Measurements from ENCODE around the gene ASCC1.

Gene ASCC1

GRCh38 chr10:72059843-72060822 lies 155.9 kb downstream of the ASCC1 start:
- Histone ChIP-seq H3K4me1 (ENCODE audit: control insufficient read depth, insufficient read depth, low read length) (peaks cover 7% of the 10 kb centered on the region), H3K9me3 (ENCODE audit: control insufficient read depth, low read length) (no peaks in the 10 kb centered on the region), H3K9ac (ENCODE audit: low read length) (no peak overlapping the region)

GRCh38 chr10:72058989-72059842 lies 156.9 kb downstream of the ASCC1 start:
- peaks cover 3% of the 10 kb centered on the region for H3K27me3 ChIP-seq (ENCODE audit: control insufficient read depth, insufficient read depth, low read length)
- H3K36me3 ChIP-seq (ENCODE audit: control insufficient read depth, insufficient read depth, low read length), result no peaks in the 10 kb centered on the region
- no peaks in the 10 kb centered on the region for H3K9me3 ChIP-seq (ENCODE audit: control insufficient read depth, low read length)
- no peak overlapping the region for H3K9ac ChIP-seq (ENCODE audit: low read length)
- peaks cover 7% of the 10 kb centered on the region for H3K4me1 ChIP-seq (ENCODE audit: control insufficient read depth, insufficient read depth, low read length)
- no peak overlapping the region for H3K4me3 ChIP-seq (ENCODE audit: low read length)

More at GRCh38 chr10:72059843-72060822, 155.9 kb downstream of the ASCC1 start:
- Histone ChIP-seq H3K4me3 (ENCODE audit: low read length) (no peak overlapping the region), H3K36me3 (ENCODE audit: control insufficient read depth, insufficient read depth, low read length) (no peaks in the 10 kb centered on the region), H3K27me3 (ENCODE audit: control insufficient read depth, insufficient read depth, low read length) (peaks cover 3% of the 10 kb centered on the region)

GRCh38 chr10:72058347-72058898 lies 157.7 kb downstream of the ASCC1 start:
- peaks cover 2% of the 10 kb centered on the region for H3K4me1 ChIP-seq (ENCODE audit: control insufficient read depth, insufficient read depth, low read length)

GRCh38 chr10:72056932-72057751 lies 158.9 kb downstream of the ASCC1 start:
- H3K36me3 ChIP-seq (ENCODE audit: control insufficient read depth, insufficient read depth, low read length), result no peaks in the 10 kb centered on the region
- no peaks in the 10 kb centered on the region for H3K4me1 ChIP-seq (ENCODE audit: control insufficient read depth, insufficient read depth, low read length)
- no peak overlapping the region for H3K9ac ChIP-seq (ENCODE audit: low read length)
- H3K4me3 ChIP-seq (ENCODE audit: low read length), result no peak overlapping the region
- no peaks in the 10 kb centered on the region for H3K9me3 ChIP-seq (ENCODE audit: control insufficient read depth, low read length)
- H3K27me3 ChIP-seq (ENCODE audit: control insufficient read depth, insufficient read depth, low read length), result peaks cover 3% of the 10 kb centered on the region

More at GRCh38 chr10:72058347-72058898, 157.7 kb downstream of the ASCC1 start:
- H3K4me3 ChIP-seq (ENCODE audit: low read length), result no peak overlapping the region
- H3K9ac ChIP-seq (ENCODE audit: low read length), result no peak overlapping the region
- H3K9me3 ChIP-seq (ENCODE audit: control insufficient read depth, low read length), result no peaks in the 10 kb centered on the region
- peaks cover 3% of the 10 kb centered on the region for H3K27me3 ChIP-seq (ENCODE audit: control insufficient read depth, insufficient read depth, low read length)
- no peaks in the 10 kb centered on the region for H3K36me3 ChIP-seq (ENCODE audit: control insufficient read depth, insufficient read depth, low read length)

- Histone ChIP-seq H3K4me1 (ENCODE audit: control insufficient read depth, insufficient read depth, low read length) (no peaks in the 10 kb centered on the region), H3K9me3 (ENCODE audit: control insufficient read depth, low read length) (no peaks in the 10 kb centered on the region), H3K9ac (ENCODE audit: low read length) (no peak overlapping the region), H3K27me3 (ENCODE audit: control insufficient read depth, insufficient read depth, low read length) (peaks cover 3% of the 10 kb centered on the region), H3K4me3 (ENCODE audit: low read length) (no peak overlapping the region), H3K36me3 (ENCODE audit: control insufficient read depth, insufficient read depth, low read length) (no peaks in the 10 kb centered on the region)
Measured at GRCh38 chr10:72056113-72056512, 160.0 kb downstream of the ASCC1 start.

- H3K4me1 ChIP-seq (ENCODE audit: control insufficient read depth, insufficient read depth, low read length), result no peaks in the 10 kb centered on the region
- H3K4me3 ChIP-seq (ENCODE audit: low read length), result no peak overlapping the region
- no peak overlapping the region for H3K9ac ChIP-seq (ENCODE audit: low read length)
- H3K27me3 ChIP-seq (ENCODE audit: control insufficient read depth, insufficient read depth, low read length), result peaks cover 5% of the 10 kb centered on the region
- H3K9me3 ChIP-seq (ENCODE audit: control insufficient read depth, low read length), result no peaks in the 10 kb centered on the region
- no peaks in the 10 kb centered on the region for H3K36me3 ChIP-seq (ENCODE audit: control insufficient read depth, insufficient read depth, low read length)
Measured at GRCh38 chr10:72053690-72054089, 162.4 kb downstream of the ASCC1 start.

GRCh38 chr10:72050873-72051272 lies 165.2 kb downstream of the ASCC1 start:
- no peaks in the 10 kb centered on the region for H3K36me3 ChIP-seq (ENCODE audit: control insufficient read depth, insufficient read depth, low read length)
- H3K4me3 ChIP-seq (ENCODE audit: low read length), result no peak overlapping the region
- peaks cover 5% of the 10 kb centered on the region for H3K27me3 ChIP-seq (ENCODE audit: control insufficient read depth, insufficient read depth, low read length)

GRCh38 chr10:72049969-72050781 lies 165.9 kb downstream of the ASCC1 start:
- Histone ChIP-seq H3K9ac (ENCODE audit: low read length) (no peak overlapping the region), H3K4me1 (ENCODE audit: control insufficient read depth, insufficient read depth, low read length) (no peaks in the 10 kb centered on the region), H3K36me3 (ENCODE audit: control insufficient read depth, insufficient read depth, low read length) (no peaks in the 10 kb centered on the region), H3K4me3 (ENCODE audit: low read length) (no peak overlapping the region), H3K9me3 (ENCODE audit: control insufficient read depth, low read length) (no peaks in the 10 kb centered on the region), H3K27me3 (ENCODE audit: control insufficient read depth, insufficient read depth, low read length) (peaks cover 5% of the 10 kb centered on the region)

More at GRCh38 chr10:72050873-72051272, 165.2 kb downstream of the ASCC1 start:
- Histone ChIP-seq H3K9me3 (ENCODE audit: control insufficient read depth, low read length) (no peaks in the 10 kb centered on the region), H3K9ac (ENCODE audit: low read length) (no peak overlapping the region), H3K4me1 (ENCODE audit: control insufficient read depth, insufficient read depth, low read length) (no peaks in the 10 kb centered on the region)

- no peak overlapping the region for H3K9ac ChIP-seq (ENCODE audit: low read length)
- peaks cover 3% of the 10 kb centered on the region for H3K4me1 ChIP-seq (ENCODE audit: control insufficient read depth, insufficient read depth, low read length)
- no peaks in the 10 kb centered on the region for H3K36me3 ChIP-seq (ENCODE audit: control insufficient read depth, insufficient read depth, low read length)
- no peak overlapping the region for H3K4me3 ChIP-seq (ENCODE audit: low read length)
- H3K27me3 ChIP-seq (ENCODE audit: control insufficient read depth, insufficient read depth, low read length), result peaks cover 5% of the 10 kb centered on the region
- H3K9me3 ChIP-seq (ENCODE audit: control insufficient read depth, low read length), result no peaks in the 10 kb centered on the region
Measured at GRCh38 chr10:72049472-72049871, 166.6 kb downstream of the ASCC1 start.

- H3K4me1 ChIP-seq (ENCODE audit: control insufficient read depth, insufficient read depth, low read length), result peaks cover 5% of the 10 kb centered on the region
- no peak overlapping the region for H3K4me3 ChIP-seq (ENCODE audit: low read length)
- no peak overlapping the region for H3K9ac ChIP-seq (ENCODE audit: low read length)
- no peaks in the 10 kb centered on the region for H3K36me3 ChIP-seq (ENCODE audit: control insufficient read depth, insufficient read depth, low read length)
- H3K27me3 ChIP-seq (ENCODE audit: control insufficient read depth, insufficient read depth, low read length), result peaks cover 5% of the 10 kb centered on the region
- H3K9me3 ChIP-seq (ENCODE audit: control insufficient read depth, low read length), result no peaks in the 10 kb centered on the region
Measured at GRCh38 chr10:72048450-72049124, 167.5 kb downstream of the ASCC1 start.
